ENCODE measurements around the gene C2orf66. TPM values are rescaled to one million over a fixed set of nuclear protein-coding genes. Genes with fewer than 3 reads are reported as not detected.

The C2orf66 gene
- total RNA-seq, 1 experiment from 2014 or later, result not detected

DNA sequence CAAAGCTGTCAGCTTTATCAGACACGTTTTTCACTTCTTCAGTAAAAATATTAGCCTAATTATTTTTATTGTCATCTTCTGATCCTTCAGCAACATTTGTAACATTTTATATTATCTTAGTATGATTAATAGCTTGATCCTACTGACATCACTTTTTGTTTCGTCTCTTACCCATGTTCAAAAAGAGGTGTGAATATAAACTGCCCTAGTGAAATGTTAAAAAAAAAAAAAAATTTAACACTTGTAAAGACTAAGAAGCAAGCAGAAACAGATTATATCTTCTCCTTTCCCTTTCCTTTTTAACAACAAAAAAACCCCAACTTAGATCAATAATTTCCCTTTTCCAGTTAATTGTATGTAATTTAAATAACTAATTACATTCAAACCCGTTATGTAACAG is 36.2 kb upstream of the C2orf66 start:
- ChIA-PET POLR2A (no interaction called here), RAD21 (ENCODE audit: low non-redundant PET in 1 of 2, low total read pairs in 2 of 2, uncharacterized antibody in 2 of 2, unreplicated experiment in 2 of 2) (no interaction called here), CTCF (no interaction called here)
- no peaks in the 10 kb centered on the region for H4K20me1 ChIP-seq (ENCODE audit: insufficient read depth)
- H3K4me3 ChIP-seq (replicated peaks in 1 of 2; ENCODE audit: low read depth in 1 of 2, low read length in 2 of 2), result no peak overlapping the region
- no peaks in the 10 kb centered on the region for H3K9me2 ChIP-seq (ENCODE audit: insufficient read depth)
- H2AFZ ChIP-seq (ENCODE audit: low read depth, low read length, poor library complexity, severe bottlenecking), result no peak overlapping the region
- TF ChIP-seq, protein P1, sequence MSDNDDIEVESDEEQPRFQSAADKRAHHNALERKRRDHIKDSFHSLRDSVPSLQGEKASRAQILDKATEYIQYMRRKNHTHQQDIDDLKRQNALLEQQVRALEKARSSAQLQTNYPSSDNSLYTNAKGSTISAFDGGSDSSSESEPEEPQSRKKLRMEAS (IDR thresholded peaks at IDR 0.05), result no peak
- TF ChIP-seq EGR1 (IDR thresholded peaks at IDR 0.05; ENCODE audit: low read depth) (no peak), RAD21 (IDR thresholded peaks at IDR 0.05; ENCODE audit: low read depth) (no peak), SRF (IDR thresholded peaks at IDR 0.05; ENCODE audit: low read depth) (no peak), SIN3A (IDR thresholded peaks at IDR 0.05; ENCODE audit: low read depth) (no peak), EZH2phosphoT487 (IDR thresholded peaks at IDR 0.05; ENCODE audit: borderline replicate concordance) (no peak), EZH2 (IDR thresholded peaks at IDR 0.05) (no peak), POLR2AphosphoS5 (IDR thresholded peaks at IDR 0.05; ENCODE audit: low read depth, low read length) (no peak), POLR2A (IDR thresholded peaks at IDR 0.05; ENCODE audit: borderline replicate concordance, extremely low read depth, insufficient read depth, insufficient read length) (no peak), YY1 (IDR thresholded peaks at IDR 0.05; ENCODE audit: extremely low read depth, insufficient replicate concordance, low read depth, low read length) (no peak), SP1 (IDR thresholded peaks at IDR 0.05; ENCODE audit: low read depth) (no peak), JUND (IDR thresholded peaks at IDR 0.05) (no peak)
- TF ChIP-seq, protein P2, sequence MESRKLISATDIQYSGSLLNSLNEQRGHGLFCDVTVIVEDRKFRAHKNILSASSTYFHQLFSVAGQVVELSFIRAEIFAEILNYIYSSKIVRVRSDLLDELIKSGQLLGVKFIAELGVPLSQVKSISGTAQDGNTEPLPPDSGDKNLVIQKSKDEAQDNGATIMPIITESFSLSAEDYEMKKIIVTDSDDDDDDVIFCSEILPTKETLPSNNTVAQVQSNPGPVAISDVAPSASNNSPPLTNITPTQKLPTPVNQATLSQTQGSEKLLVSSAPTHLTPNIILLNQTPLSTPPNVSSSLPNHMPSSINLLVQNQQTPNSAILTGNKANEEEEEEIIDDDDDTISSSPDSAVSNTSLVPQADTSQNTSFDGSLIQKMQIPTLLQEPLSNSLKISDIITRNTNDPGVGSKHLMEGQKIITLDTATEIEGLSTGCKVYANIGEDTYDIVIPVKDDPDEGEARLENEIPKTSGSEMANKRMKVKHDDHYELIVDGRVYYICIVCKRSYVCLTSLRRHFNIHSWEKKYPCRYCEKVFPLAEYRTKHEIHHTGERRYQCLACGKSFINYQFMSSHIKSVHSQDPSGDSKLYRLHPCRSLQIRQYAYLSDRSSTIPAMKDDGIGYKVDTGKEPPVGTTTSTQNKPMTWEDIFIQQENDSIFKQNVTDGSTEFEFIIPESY (IDR thresholded peaks at IDR 0.05; ENCODE audit: extremely low read depth, insufficient replicate concordance, low read length), result no peak
- H3K4me2 ChIP-seq (ENCODE audit: low read length), result no peak overlapping the region
- no peaks in the 10 kb centered on the region for H3K9me3 ChIP-seq (ENCODE audit: control insufficient read depth in 1 of 2, insufficient read depth in 1 of 2, low read depth in 1 of 2, low read length in 2 of 2)
- no peaks in the 10 kb centered on the region; a peak in 2 of 4 replicates for H3K36me3 ChIP-seq (ENCODE audit: control insufficient read depth in 1 of 2, insufficient read depth in 2 of 2, low read length in 2 of 2)
- H3K4me1 ChIP-seq (ENCODE audit: control insufficient read depth in 1 of 2, insufficient read depth in 2 of 2, low read length in 2 of 2), result no peaks in the 10 kb centered on the region
- ATAC-seq, result no peak
- no peak overlapping the region for H3K27ac ChIP-seq (ENCODE audit: low read depth, low read length)
- no peak overlapping the region for H3K9ac ChIP-seq (ENCODE audit: low read length)
- no peaks in the 10 kb centered on the region for H3K27me3 ChIP-seq (ENCODE audit: insufficient read depth, low read length)
- intact Hi-C loops (cut with micrococcal nuclease), result no loop called here
- no peak for DNase-seq (ENCODE audit: low read depth, low spot score)
- BruUV-seq (replicated peaks), result no TSS peak
- H3K79me2 ChIP-seq (ENCODE audit: insufficient read depth, low read length), result no peaks in the 10 kb centered on the region

Data from HCT116 (cell line).